Measurements from ENCODE around the gene IRGC. TPM values are rescaled to one million over a fixed set of nuclear protein-coding genes. Genes with fewer than 3 reads are reported as not detected.

The IRGC gene
- total RNA-seq, 1 experiment from 2014 or later = not detected

GRCh38 chr19:43760941-43761340 is 45.1 kb downstream of the IRGC start:
- no peak overlapping the region for H3K18ac ChIP-seq (ENCODE audit: insufficient read length, low read depth, low read length)
- H3K9me3 Mint-ChIP-seq = no peaks in the 10 kb centered on the region
- DNase-seq = no peak
- H3K23ac ChIP-seq (ENCODE audit: insufficient read length, low read depth, low read length) = no peak overlapping the region
- no peak overlapping the region for H3K4me3 Mint-ChIP-seq
- H3K27me3 ChIP-seq (ENCODE audit: insufficient read depth, low read length) = no peaks in the 10 kb centered on the region
- H3K56ac ChIP-seq (ENCODE audit: insufficient read length, low read depth, low read length) = no peak overlapping the region
- H3K14ac ChIP-seq (ENCODE audit: insufficient read depth, low read length) = no peak overlapping the region
- H3K79me1 ChIP-seq (ENCODE audit: insufficient read depth, low read depth, low read length, poor library complexity, severe bottlenecking) = no peaks in the 10 kb centered on the region
- H2BK5ac ChIP-seq (ENCODE audit: insufficient read length, low read length) = no peak overlapping the region
- no peaks in the 10 kb centered on the region for H3K9me3 ChIP-seq (ENCODE audit: control insufficient read depth, low read depth, low read length)
- H2BK20ac ChIP-seq (ENCODE audit: low read depth, low read length, poor library complexity, severe bottlenecking) = no peak overlapping the region
- no peak overlapping the region for H4K8ac ChIP-seq (replicated peaks; ENCODE audit: insufficient read length, low read depth, low read length)
- H3K4me1 Mint-ChIP-seq = peaks cover 21 to 25% of the 10 kb centered on the region in 2 experiments
- H3K79me2 ChIP-seq (ENCODE audit: insufficient read depth, low read length) = no peaks in the 10 kb centered on the region
- peaks cover 0 to 6% (median 5%) of the 10 kb centered on the region in 3 experiments; a peak in 2 of 7 replicates for H3K36me3 Mint-ChIP-seq (ENCODE audit: insufficient read depth in 1 of 3, low read depth in 3 of 3)
- no peak overlapping the region for H2BK15ac ChIP-seq (ENCODE audit: low read depth, low read length)
- H3K27ac ChIP-seq (ENCODE audit: insufficient read length, low read depth, low read length) = no peak overlapping the region
- no peak overlapping the region for H2BK12ac ChIP-seq (ENCODE audit: insufficient read length, low read depth, low read length)
- peaks cover 3% of the 10 kb centered on the region; the same call in 1 of the 2 replicates for H3K27me3 Mint-ChIP-seq (ENCODE audit: low read depth)
- no peak overlapping the region for H4K5ac ChIP-seq (ENCODE audit: insufficient read length, low read depth, low read length)
- H3T11ph ChIP-seq (ENCODE audit: low read length) = no peak overlapping the region
- no peak overlapping the region for H2AFZ ChIP-seq (ENCODE audit: low read length)
- no peaks in the 10 kb centered on the region for H3K23me2 ChIP-seq (ENCODE audit: insufficient read length, low read depth, low read length, poor library complexity, severe bottlenecking)
- H3K9ac ChIP-seq (ENCODE audit: extremely low read depth, insufficient read length, low read length) = no peak overlapping the region
- H3K4me2 ChIP-seq (ENCODE audit: insufficient read depth, insufficient read length, low read length) = no peak overlapping the region
- H2AK5ac ChIP-seq (ENCODE audit: insufficient read length, low read length) = no peak overlapping the region
- H4K20me1 ChIP-seq (ENCODE audit: control insufficient read depth, insufficient read depth, insufficient read length) = no peaks in the 10 kb centered on the region
- no peak for TF ChIP-seq CTCF (conservative IDR thresholded peaks at IDR 0.05)
- H3K4me1 ChIP-seq (ENCODE audit: insufficient read depth, low read length) = no peaks in the 10 kb centered on the region; the same call in 1 of the 2 replicates
- H3K4ac ChIP-seq (ENCODE audit: low read depth, low read length) = no peak overlapping the region
- H3K27ac Mint-ChIP-seq = no peak overlapping the region
- WGBS (ENCODE audit: extremely low coverage, insufficient read length, low lambda C conversion rate) = no CpG with 5 or more reads among the region's 4 CpGs
- no peak overlapping the region for H2BK120ac ChIP-seq (ENCODE audit: low read depth, low read length, poor library complexity, severe bottlenecking)
- H4K91ac ChIP-seq (ENCODE audit: insufficient read length, low read depth, low read length) = no peak overlapping the region

Measured in H9 (cell line).